Ovary (tissue), 9 donors: ENCODE results near the gene NATD1. TPM values are rescaled to one million over a fixed set of nuclear protein-coding genes. Genes with fewer than 3 reads are reported as not detected.

Experiments
- DNase-seq, 5 donors: peaks; one replicate each; pipeline ENCODE4 v3.0.0-alpha.2; 2019 to 2020
- H3K27ac ChIP-seq, 2 donors: fragments of 200-600 bp; one replicate each; pipeline versions ENCODE4 v1.5.1 to v1.8.0; 2019 to 2022
- H3K27me3 ChIP-seq: fragments of 200-600 bp; one replicate; pipeline ENCODE4 v1.8.0; 2022
- H3K36me3 ChIP-seq: fragments of 200-600 bp; sonication (generic); one replicate; pipeline ENCODE4 v1.5.1; 2019
- H3K4me1 ChIP-seq: one replicate; pipeline ENCODE4 v1.8.1; 2013; ENCODE audit warnings: mild to moderate bottlenecking, moderate library complexity; ENCODE audit not compliant: insufficient read depth
- H3K4me3 ChIP-seq: fragments of 200-600 bp; sonication (generic); one replicate; pipeline ENCODE4 v1.5.1; 2017
- H3K9me3 ChIP-seq, 2 donors: fragments of 200-600 bp in 1 of 2; sonication (generic) in 1 of 2; one replicate each; pipeline versions ENCODE4 v1.5.1 to v1.8.1; 2013 to 2019; ENCODE audit warnings: mild to moderate bottlenecking in 1 of 2, moderate library complexity in 1 of 2
- EP300 ChIP-seq: sonication (generic); formaldehyde crosslinking; IDR thresholded peaks from one replicate; pipeline ENCODE4 v1.6.1; 2017; ENCODE audit warnings: antibody characterized with exemption
- POLR2A ChIP-seq: fragments of 450-650 bp; IDR thresholded peaks from one replicate; pipeline ENCODE4 v1.6.1; 2017; ENCODE audit warnings: antibody characterized with exemption, mild to moderate bottlenecking, moderate library complexity
- WGBS, 3 donors: extraction: QIAGEN DNeasy Blood & Tissue Kit in 1 of 3; methylation state at CpG; one replicate each; pipeline versions ENCODE4 v1.1.5 to v1.1.7; 2013 to 2017; 5-methylcytosine and 5-hydroxymethylcytosine counted together
- intact Hi-C, 4 donors: fragments of 100-400 bp; cut with DNase I; formaldehyde crosslinking; loops; one replicate each; pipeline versions ENCODE4 v1.11.0 to v1.15.1; 2022 to 2023
- polyA plus RNA-seq, 2 donors: library from polyadenylated mRNA; stranded (reverse); fragments of 200-250 nt in 1 of 2; fragments of 350-450 nt in 1 of 2; fragmentation: Illumina TruSeq in 1 of 2; extraction: RNeasy Lipid Tissue Mini Kit (QIAGEN cat#74804) in 1 of 2; gene quantifications; one replicate each; pipeline ENCODE4 v1.2.3, GENCODE V29; 2013 to 2014
- total RNA-seq, 7 donors: library from RNA; depleted of rRNA in 2 of 7; stranded (reverse); fragments of >200 nt in 2 of 7; fragmentation: NEBNext Ultra II Directional in 3 of 7; extraction: Animal tissue kit (Norgen Biotek cat#: 25700) in 3 of 7; gene quantifications; one replicate each; pipeline versions ENCODE4 v1.1.0 to v1.2.4, GENCODE V29; 2016 to 2023
- TF ChIP-seq, protein P1 (sequence below), 3 donors: fragments of 450-650 bp in 2 of 3; fragments of 200-600 bp in 1 of 3; IDR thresholded peaks; one replicate each; pipeline versions ENCODE4 v1.5.1 to v1.8.0; 2016 to 2022; ENCODE audit warnings: antibody characterized with exemption in 3 of 3, mild to moderate bottlenecking in 1 of 3
- donor health status: DM: no; HTN: no; CAD: no; lungs with moderate emphysema.
- donor health status: DM: no; HTN: no; CAD: no.
- donor health status: Bipolar disorder and iron deficiency.
- donor health status: DM: yes; HTN: yes; CAD: no.
- donor health status: DM: no; HTN: no; CAD: no.
- donor health status: DM: yes; HTN: yes; CAD: no.

Gene NATD1
- total and polyA plus RNA-seq, 9 donors = 2.8 to 9.0 (median 5.3) TPM

DNA sequence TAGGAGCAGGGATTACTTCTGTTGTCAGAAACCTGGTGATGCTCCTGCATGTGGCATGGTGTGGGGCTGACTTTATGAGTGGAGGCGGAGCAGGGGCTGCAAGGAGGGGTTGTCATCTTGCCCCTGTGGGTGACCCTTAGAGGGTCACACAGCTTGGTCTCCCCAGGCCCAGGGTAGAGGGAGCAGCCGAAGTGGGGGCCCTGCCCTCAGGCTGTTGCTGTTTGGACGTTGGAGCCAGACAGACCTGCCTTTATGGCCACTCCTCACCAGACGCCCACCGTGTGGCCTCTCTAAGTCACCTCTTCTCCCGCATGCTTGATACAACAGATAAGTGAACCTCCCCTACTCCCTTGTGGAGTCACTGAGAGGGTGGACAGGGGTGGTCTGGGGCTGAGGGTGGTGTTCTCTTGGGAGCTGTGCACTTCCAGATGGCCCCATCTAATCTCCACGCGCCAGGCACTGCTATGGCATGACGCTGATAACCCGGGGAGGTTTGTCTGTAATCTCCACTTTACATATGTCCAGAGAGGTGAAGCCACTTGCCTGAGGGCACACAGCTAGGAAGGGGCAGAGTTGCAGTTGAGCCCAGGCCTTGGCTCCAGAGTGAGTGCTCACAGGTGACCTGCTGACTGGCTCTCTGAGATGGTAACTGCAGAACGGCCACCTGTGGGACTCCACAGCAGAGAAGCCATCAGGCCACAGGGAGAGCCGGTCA is 41.3 kb upstream of the NATD1 start:
- WGBS, 3 donors = 66 to 69% (median 68%) methylated on average over 12 of the region's 12 CpGs
- no peaks in the 10 kb centered on the region for H3K27me3 ChIP-seq
- intact Hi-C loops = loop anchor here in 1 of 4 donors (1.0 to 10.0 kb wide), 2 partner anchors 12 to 1420 kb away; no protein-coding TSS in a partner anchor
- no peaks in the 10 kb centered on the region for H3K36me3 ChIP-seq
- H3K27ac ChIP-seq = no peak overlapping the region
- DNase-seq = no peak
- peaks cover 3% of the 10 kb centered on the region for H3K4me1 ChIP-seq
- no peak overlapping the region for H3K4me3 ChIP-seq
- TF ChIP-seq POLR2A (no peak), EP300 (no peak)
- TF ChIP-seq, protein P1, sequence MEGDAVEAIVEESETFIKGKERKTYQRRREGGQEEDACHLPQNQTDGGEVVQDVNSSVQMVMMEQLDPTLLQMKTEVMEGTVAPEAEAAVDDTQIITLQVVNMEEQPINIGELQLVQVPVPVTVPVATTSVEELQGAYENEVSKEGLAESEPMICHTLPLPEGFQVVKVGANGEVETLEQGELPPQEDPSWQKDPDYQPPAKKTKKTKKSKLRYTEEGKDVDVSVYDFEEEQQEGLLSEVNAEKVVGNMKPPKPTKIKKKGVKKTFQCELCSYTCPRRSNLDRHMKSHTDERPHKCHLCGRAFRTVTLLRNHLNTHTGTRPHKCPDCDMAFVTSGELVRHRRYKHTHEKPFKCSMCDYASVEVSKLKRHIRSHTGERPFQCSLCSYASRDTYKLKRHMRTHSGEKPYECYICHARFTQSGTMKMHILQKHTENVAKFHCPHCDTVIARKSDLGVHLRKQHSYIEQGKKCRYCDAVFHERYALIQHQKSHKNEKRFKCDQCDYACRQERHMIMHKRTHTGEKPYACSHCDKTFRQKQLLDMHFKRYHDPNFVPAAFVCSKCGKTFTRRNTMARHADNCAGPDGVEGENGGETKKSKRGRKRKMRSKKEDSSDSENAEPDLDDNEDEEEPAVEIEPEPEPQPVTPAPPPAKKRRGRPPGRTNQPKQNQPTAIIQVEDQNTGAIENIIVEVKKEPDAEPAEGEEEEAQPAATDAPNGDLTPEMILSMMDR (IDR thresholded peaks at IDR 0.05) = no peak
- H3K9me3 ChIP-seq = no peaks in the 10 kb centered on the region

DNA sequence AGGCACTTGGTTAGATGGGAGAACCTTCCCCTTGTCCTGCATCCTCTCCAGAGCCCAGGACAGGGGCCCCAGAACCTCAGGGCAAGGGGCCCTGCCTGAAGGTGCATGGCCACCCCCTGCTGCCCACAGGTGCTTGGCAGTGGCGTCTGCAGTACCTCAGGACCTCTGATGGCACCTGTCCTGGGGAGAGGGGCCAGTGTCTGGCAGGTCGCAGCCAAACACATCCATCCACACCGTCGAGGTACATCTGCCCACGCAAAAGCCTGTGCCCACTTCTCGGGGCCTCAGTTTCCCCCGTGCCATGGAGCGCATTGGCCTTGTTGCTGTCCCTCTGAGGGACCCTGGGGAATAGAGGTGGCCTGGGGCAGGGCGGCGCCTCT is 40.6 kb upstream of the NATD1 start:
- Histone ChIP-seq H3K4me1 (peaks cover 3% of the 10 kb centered on the region), H3K4me3 (no peak overlapping the region), H3K36me3 (no peaks in the 10 kb centered on the region), H3K9me3 (no peaks in the 10 kb centered on the region), H3K27me3 (no peaks in the 10 kb centered on the region), H3K27ac (no peak overlapping the region)
- intact Hi-C loops = loop anchor here in 1 of 4 donors (1.0 to 10.0 kb wide), 2 partner anchors 12 to 1421 kb away; no protein-coding TSS in a partner anchor
- TF ChIP-seq EP300 (no peak), POLR2A (no peak)
- TF ChIP-seq, protein P1 (IDR thresholded peaks at IDR 0.05) = no peak
- WGBS, 3 donors = 42 to 64% (median 43%) methylated on average over 10 of the region's 10 CpGs
- DNase-seq = no peak

DNA sequence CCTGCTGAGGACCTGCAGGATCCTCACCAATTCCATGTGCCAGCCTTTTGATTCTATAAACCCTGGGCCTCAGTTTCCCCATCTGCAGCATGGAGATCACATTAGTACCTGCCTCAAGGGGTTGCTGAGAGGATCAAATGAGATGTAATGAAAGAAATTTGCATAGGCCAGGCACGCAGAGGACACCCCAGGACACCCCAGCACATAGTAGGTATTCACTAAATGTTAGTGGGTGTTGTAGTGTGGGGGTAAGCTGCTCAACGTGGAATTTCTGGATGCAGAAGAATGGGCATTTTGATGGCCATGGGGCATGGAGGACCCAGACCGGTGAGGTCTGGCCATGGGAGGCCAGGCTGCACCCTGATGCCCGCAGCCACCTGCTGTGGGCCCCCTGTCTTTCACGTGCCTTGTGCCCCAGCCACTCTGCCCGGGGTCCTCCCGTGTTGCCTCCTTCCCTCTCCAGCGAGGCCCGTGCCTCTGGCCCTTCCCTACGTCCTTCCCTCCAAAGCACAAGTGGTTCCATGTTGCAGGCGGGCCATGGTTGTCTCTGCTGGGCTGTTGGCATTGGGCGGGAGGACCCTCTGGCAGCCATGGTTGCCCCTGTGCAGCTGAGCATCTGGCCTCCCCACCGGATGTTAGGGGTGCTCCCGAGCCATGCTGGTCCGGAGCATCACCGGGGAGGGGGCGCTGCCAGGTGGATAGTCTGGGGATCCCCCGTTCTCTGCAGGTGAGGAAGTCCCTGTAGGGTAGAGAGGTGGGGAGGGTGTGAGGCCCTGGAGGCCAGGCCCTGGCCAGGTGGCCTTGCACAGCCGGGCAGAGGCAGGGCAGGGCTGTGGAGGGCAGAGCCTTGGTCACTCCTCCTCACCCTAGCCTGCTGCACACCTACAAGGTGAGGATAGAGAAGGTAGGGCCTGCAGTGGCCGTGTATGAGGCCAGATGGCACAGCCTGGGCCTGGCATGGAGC is 39.9 kb upstream of the NATD1 start:
- peaks cover 6% of the 10 kb centered on the region for H3K4me1 ChIP-seq
- H3K36me3 ChIP-seq = no peaks in the 10 kb centered on the region
- TF ChIP-seq POLR2A = no peak
- no peak for TF ChIP-seq EP300
- TF ChIP-seq, protein P1 (IDR thresholded peaks at IDR 0.05) = no peak
- DNase-seq = no peak
- WGBS, 3 donors = 77 to 81% (median 77%) methylated on average over 20 of the region's 20 CpGs
- no peak overlapping the region for H3K27ac ChIP-seq
- no peaks in the 10 kb centered on the region for H3K27me3 ChIP-seq
- intact Hi-C loops = loop anchor here in 1 of 4 donors (10.0 kb wide), 1 partner anchor 1422 kb away; no protein-coding TSS in a partner anchor
- H3K4me3 ChIP-seq = no peak overlapping the region
- H3K9me3 ChIP-seq = no peaks in the 10 kb centered on the region

DNA sequence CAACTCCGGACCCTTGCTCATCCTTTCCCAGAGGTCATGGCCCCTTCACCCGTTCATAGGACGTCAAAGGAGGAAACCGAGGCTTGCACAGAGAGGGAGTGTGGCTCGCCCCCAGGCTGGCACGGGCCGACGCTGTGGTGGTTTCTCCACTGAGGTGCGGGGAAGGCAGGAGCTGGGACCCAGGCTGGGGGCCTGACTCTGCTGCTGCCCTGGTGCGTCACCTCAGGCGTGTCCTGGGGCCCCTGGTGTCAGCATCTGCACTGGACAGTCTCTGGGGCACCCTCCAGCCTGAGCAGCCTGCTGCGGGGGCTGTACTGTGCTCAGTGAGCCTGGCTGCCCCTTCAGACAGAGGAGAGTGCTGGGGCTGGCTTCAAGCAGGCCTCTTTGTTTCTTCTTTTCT is 38.7 kb upstream of the NATD1 start:
- no peak overlapping the region for H3K4me3 ChIP-seq
- no peak for DNase-seq
- H3K4me1 ChIP-seq = peaks cover 19% of the 10 kb centered on the region
- no peaks in the 10 kb centered on the region for H3K9me3 ChIP-seq
- TF ChIP-seq POLR2A (no peak), EP300 (no peak)
- TF ChIP-seq, protein P1 (IDR thresholded peaks at IDR 0.05) = no peak
- intact Hi-C loops = loop anchor here in 1 of 4 donors (10.0 kb wide), 1 partner anchor 1423 kb away; no protein-coding TSS in a partner anchor
- H3K27ac ChIP-seq = no peak overlapping the region
- 59 to 71% (median 60%) methylated on average over 12 of the region's 12 CpGs for WGBS, 3 donors
- no peaks in the 10 kb centered on the region for H3K27me3 ChIP-seq
- no peaks in the 10 kb centered on the region for H3K36me3 ChIP-seq
